ENCODE measurements around the gene SH2D3C.

- TF ChIP-seq JUND (IDR thresholded peaks at IDR 0.05; ENCODE audit: low read length), result no peak
- TF ChIP-seq, protein P1, sequence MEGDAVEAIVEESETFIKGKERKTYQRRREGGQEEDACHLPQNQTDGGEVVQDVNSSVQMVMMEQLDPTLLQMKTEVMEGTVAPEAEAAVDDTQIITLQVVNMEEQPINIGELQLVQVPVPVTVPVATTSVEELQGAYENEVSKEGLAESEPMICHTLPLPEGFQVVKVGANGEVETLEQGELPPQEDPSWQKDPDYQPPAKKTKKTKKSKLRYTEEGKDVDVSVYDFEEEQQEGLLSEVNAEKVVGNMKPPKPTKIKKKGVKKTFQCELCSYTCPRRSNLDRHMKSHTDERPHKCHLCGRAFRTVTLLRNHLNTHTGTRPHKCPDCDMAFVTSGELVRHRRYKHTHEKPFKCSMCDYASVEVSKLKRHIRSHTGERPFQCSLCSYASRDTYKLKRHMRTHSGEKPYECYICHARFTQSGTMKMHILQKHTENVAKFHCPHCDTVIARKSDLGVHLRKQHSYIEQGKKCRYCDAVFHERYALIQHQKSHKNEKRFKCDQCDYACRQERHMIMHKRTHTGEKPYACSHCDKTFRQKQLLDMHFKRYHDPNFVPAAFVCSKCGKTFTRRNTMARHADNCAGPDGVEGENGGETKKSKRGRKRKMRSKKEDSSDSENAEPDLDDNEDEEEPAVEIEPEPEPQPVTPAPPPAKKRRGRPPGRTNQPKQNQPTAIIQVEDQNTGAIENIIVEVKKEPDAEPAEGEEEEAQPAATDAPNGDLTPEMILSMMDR (IDR thresholded peaks at IDR 0.05; ENCODE audit: control extremely low read depth in 1 of 3, insufficient read depth in 1 of 3, low read depth in 1 of 3, low read length in 3 of 3), result no peak
- TF ChIP-seq CBX8 (IDR thresholded peaks at IDR 0.05; ENCODE audit: borderline replicate concordance, low read depth, low read length), result no peak
These were observed 32.1 kb upstream of the SH2D3C start for GRCh38 chr9:127810378-127811187.
